NCI-H2107 treated with DMSO at 0.1 percent for 48 hours (cell line): ENCODE results near the gene HSD17B13.
"Not testable (repeated sequence)": the region's sequence is repeated elsewhere in the genome, so short reads cannot be mapped to it uniquely, and the experiment has no call there.

Source experiments
- DNase-seq: peaks from one replicate; lab custom pipeline; 2025; ENCODE audit not compliant: unreplicated experiment; lab: John Stamatoyannopoulos, UW

HSD17B13 gene

GRCh38 chr4:87317527-87317926 is 5.2 kb downstream of the HSD17B13 start:
- DNase-seq: no peak

GRCh38 chr4:87316961-87317360 is 5.7 kb downstream of the HSD17B13 start:
- DNase-seq: no peak

GRCh38 chr4:87315000-87315399 is 7.7 kb downstream of the HSD17B13 start:
- not testable (repeated sequence) for DNase-seq

GRCh38 chr4:87313756-87314155 is 8.9 kb downstream of the HSD17B13 start:
- no peak for DNase-seq

- DNase-seq: no peak
Observed at GRCh38 chr4:87311684-87312083, 11.0 kb downstream of the HSD17B13 start.

- no peak for DNase-seq
Observed at GRCh38 chr4:87310691-87311335, 11.9 kb downstream of the HSD17B13 start.

- DNase-seq: no peak
Observed at GRCh38 chr4:87309625-87310024, 13.1 kb downstream of the HSD17B13 start.

GRCh38 chr4:87306056-87306455 is 16.6 kb downstream of the HSD17B13 start:
- no peak for DNase-seq

- no peak for DNase-seq
Observed at GRCh38 chr4:87305562-87305961, 17.1 kb downstream of the HSD17B13 start.

GRCh38 chr4:87304745-87305432 is 17.8 kb downstream of the HSD17B13 start:
- DNase-seq: no peak

- DNase-seq: no peak
Observed at GRCh38 chr4:87299898-87300297, 22.8 kb downstream of the HSD17B13 start.

GRCh38 chr4:87298362-87298761 is 24.3 kb downstream of the HSD17B13 start:
- no peak for DNase-seq

GRCh38 chr4:87294911-87295310 is 27.8 kb downstream of the HSD17B13 start:
- DNase-seq: not testable (repeated sequence)

GRCh38 chr4:87293889-87294288 is 28.8 kb downstream of the HSD17B13 start:
- DNase-seq: not testable (repeated sequence)

GRCh38 chr4:87286970-87287369 is 35.7 kb downstream of the HSD17B13 start:
- DNase-seq: no peak

GRCh38 chr4:87284268-87284667 is 38.4 kb downstream of the HSD17B13 start:
- not testable (repeated sequence) for DNase-seq

- DNase-seq: no peak
Observed at GRCh38 chr4:87283151-87283550, 39.5 kb downstream of the HSD17B13 start.

GRCh38 chr4:87281603-87282002 is 41.1 kb downstream of the HSD17B13 start:
- DNase-seq: no peak

- DNase-seq: no peak
Observed at GRCh38 chr4:87278335-87278794, 44.3 kb downstream of the HSD17B13 start.

- DNase-seq: no peak
Observed at GRCh38 chr4:87275311-87275710, 47.4 kb downstream of the HSD17B13 start.

- no peak for DNase-seq
Observed at GRCh38 chr4:87274803-87275202, 47.9 kb downstream of the HSD17B13 start.

- no peak for DNase-seq
Observed at GRCh38 chr4:87274327-87274726, 48.4 kb downstream of the HSD17B13 start.

- DNase-seq: no peak
Observed at GRCh38 chr4:87270825-87271224, 51.9 kb downstream of the HSD17B13 start.
